SH-SY5Y (cell line): ENCODE data around the gene PVRIG.

ENCODE experiments used
- GATA2 ChIP-seq: IDR thresholded peaks from 2 replicates; pipeline ENCODE4 v1.6.1; 2011; ENCODE audit warnings: mild to moderate bottlenecking, low read depth, low read length
- GATA3 ChIP-seq: IDR thresholded peaks from 2 replicates; pipeline ENCODE4 v1.6.1; 2011; ENCODE audit warnings: low read depth, mild to moderate bottlenecking, low read length, moderate library complexity

GRCh38 chr7:100215895-100216294 lies 3.9 kb upstream of the PVRIG start:
- TF ChIP-seq GATA3 (no peak), GATA2 (no peak)
